Transverse colon (tissue), 4 donors: ENCODE data around the gene NKRF. TPM values are rescaled to one million over a fixed set of nuclear protein-coding genes. Genes with fewer than 3 reads are reported as not detected.

ENCODE experiments used
- DNase-seq: peaks from one replicate; pipeline ENCODE4 v3.0.0-alpha.2; 2019
- H3K27ac ChIP-seq, 4 donors: fragments of 200-600 bp; sonication (generic); 2 replicates each; pipeline ENCODE4 v1.5.1; 2016 to 2018; ENCODE audit warnings: inconsistent platforms in 4 of 4
- H3K27me3 ChIP-seq: fragments of 200-600 bp; sonication (generic); 2 replicates; pipeline ENCODE4 v1.5.1; 2017; ENCODE audit warnings: inconsistent platforms
- H3K36me3 ChIP-seq, 4 donors: fragments of 200-600 bp; sonication (generic); 2 replicates each; pipeline ENCODE4 v1.5.1; 2017 to 2019; ENCODE audit warnings: inconsistent platforms in 4 of 4
- H3K4me1 ChIP-seq, 4 donors: fragments of 200-600 bp; sonication (generic); 2 replicates each; pipeline ENCODE4 v1.5.1; 2017 to 2020; ENCODE audit warnings: inconsistent platforms in 4 of 4
- H3K4me3 ChIP-seq, 4 donors: fragments of 200-600 bp; sonication (generic); 1 replicate in 1 of 4; 2 replicates in 3 of 4; pipeline versions ENCODE4 v1.5.1 to v1.6.1; 2017 to 2019; ENCODE audit warnings: inconsistent platforms in 4 of 4
- H3K9me3 ChIP-seq, 2 donors: fragments of 200-600 bp; sonication (generic); 2 replicates each; pipeline ENCODE4 v1.5.1; 2017 to 2019; ENCODE audit warnings: inconsistent platforms in 2 of 2
- EP300 ChIP-seq: sonication (generic); formaldehyde crosslinking; IDR thresholded peaks from one replicate; pipeline ENCODE4 v1.6.1; 2017; ENCODE audit warnings: antibody characterized with exemption, low read depth
- POLR2A ChIP-seq: fragments of 450-650 bp; IDR thresholded peaks from one replicate; pipeline ENCODE4 v1.6.1; 2016; ENCODE audit warnings: antibody characterized with exemption, mild to moderate bottlenecking, moderate library complexity
- POLR2AphosphoS5 ChIP-seq, 3 donors: sonication (generic); formaldehyde crosslinking; IDR thresholded peaks; one replicate each; pipeline ENCODE4 v1.6.1; 2016; ENCODE audit warnings: antibody characterized with exemption in 3 of 3
- WGBS, 2 donors: methylation state at CpG; one replicate each; pipeline ENCODE4 v1.1.5; 2018; ENCODE audit warnings: low coverage in 1 of 2; 5-methylcytosine and 5-hydroxymethylcytosine counted together
- in situ Hi-C, 4 donors: fragments of 200-750 bp; cut with MboI; loops; one replicate each; pipeline versions ENCODE4 v1.15.0 to v1.15.1; 2017; ENCODE audit warnings: low sequenced_read_pairs in 3 of 4, low pct_ligation_motif_present in 1 of 4, low pct_unique_long_range_greater_than_20kb in 1 of 4
- intact Hi-C: fragments of 100-400 bp; cut with DNase I; formaldehyde crosslinking; loops from one replicate; pipeline ENCODE4 v1.15.1; 2023; ENCODE audit warnings: low total_unique reads
- total RNA-seq, 4 donors: library from RNA; depleted of rRNA; stranded (reverse); fragments of >200 nt; gene quantifications; one replicate each; pipeline ENCODE4 v1.1.0, GENCODE V29; 2016
- TF ChIP-seq, protein P1 (sequence below), 5 experiments: fragments of 200-600 bp in 3 of 5; fragments of 450-650 bp in 2 of 5; sonication (generic) in 3 of 5; IDR thresholded peaks; 1 replicate in 2 of 5; 2 replicates in 3 of 5; pipeline ENCODE4 v1.5.1; 2016 to 2017; ENCODE audit warnings: antibody characterized with exemption in 5 of 5, inconsistent platforms in 3 of 5, mild to moderate bottlenecking in 2 of 5, moderate library complexity in 1 of 5

The NKRF gene
- total RNA-seq, 4 donors from 2014 or later: 1.5 to 6.8 (median 3.3) TPM

DNA sequence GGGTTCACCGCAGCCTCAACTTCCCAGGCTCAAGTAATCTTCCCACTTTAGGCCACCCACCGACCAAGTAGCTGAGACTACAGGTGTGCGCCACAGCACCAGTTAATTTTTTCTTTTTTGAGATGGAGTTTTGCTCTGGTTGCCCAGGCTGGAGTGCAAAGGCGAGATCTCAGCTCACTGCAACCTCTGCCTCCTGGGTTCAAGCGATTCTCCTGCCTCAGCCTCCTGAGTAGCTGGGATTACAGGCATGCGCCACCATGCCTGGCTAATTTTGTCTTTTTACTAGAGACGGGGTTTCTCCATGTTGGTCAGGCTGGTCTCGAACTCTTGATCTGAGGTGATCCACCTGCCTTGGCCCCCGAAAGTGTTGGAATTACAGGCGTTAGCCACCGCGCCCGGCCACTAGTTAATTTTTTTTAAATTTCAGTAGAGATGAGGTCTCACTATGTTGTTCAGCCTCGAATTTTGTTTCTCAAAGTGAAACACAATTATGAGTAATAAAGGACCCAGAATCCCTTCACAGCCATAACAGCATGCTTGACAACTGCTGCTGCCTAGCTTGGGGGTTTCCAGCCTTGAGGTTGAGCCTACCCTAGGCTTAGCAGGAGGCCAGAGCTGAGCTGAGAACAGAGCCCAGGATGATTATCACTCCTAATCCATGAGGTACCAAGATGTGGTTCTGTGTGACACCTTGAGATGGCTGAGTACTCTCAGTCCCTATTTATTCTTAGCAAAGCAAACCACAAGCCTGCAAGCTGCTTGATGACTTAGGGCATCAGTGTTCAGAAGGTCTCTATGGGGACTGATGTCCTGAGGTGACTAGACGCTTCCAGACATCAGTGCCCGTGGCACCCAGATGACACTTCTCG, 41.6 kb upstream of the NKRF start:
- WGBS, 2 donors: 75% methylated on average over 17 of the region's 17 CpGs; no CpG with 5 or more reads in 1 of the 2 donors
- DNase-seq: no peak
- H3K4me1 ChIP-seq: no peaks in the 10 kb centered on the region
- H3K4me3 ChIP-seq: no peak overlapping the region
- peak overlapping the region in 1 of 4 donors; percentile 30 for H3K27ac ChIP-seq
- no peaks in the 10 kb centered on the region for H3K36me3 ChIP-seq
- H3K9me3 ChIP-seq: no peaks in the 10 kb centered on the region
- intact Hi-C loops: no loop called here
- TF ChIP-seq, protein P1, sequence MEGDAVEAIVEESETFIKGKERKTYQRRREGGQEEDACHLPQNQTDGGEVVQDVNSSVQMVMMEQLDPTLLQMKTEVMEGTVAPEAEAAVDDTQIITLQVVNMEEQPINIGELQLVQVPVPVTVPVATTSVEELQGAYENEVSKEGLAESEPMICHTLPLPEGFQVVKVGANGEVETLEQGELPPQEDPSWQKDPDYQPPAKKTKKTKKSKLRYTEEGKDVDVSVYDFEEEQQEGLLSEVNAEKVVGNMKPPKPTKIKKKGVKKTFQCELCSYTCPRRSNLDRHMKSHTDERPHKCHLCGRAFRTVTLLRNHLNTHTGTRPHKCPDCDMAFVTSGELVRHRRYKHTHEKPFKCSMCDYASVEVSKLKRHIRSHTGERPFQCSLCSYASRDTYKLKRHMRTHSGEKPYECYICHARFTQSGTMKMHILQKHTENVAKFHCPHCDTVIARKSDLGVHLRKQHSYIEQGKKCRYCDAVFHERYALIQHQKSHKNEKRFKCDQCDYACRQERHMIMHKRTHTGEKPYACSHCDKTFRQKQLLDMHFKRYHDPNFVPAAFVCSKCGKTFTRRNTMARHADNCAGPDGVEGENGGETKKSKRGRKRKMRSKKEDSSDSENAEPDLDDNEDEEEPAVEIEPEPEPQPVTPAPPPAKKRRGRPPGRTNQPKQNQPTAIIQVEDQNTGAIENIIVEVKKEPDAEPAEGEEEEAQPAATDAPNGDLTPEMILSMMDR (IDR thresholded peaks at IDR 0.05): no peak
- TF ChIP-seq EP300 (no peak), POLR2A (no peak), POLR2AphosphoS5 (IDR thresholded peaks at IDR 0.05) (no peak)
- no peaks in the 10 kb centered on the region for H3K27me3 ChIP-seq
- in situ Hi-C loops: no loop called here

DNA sequence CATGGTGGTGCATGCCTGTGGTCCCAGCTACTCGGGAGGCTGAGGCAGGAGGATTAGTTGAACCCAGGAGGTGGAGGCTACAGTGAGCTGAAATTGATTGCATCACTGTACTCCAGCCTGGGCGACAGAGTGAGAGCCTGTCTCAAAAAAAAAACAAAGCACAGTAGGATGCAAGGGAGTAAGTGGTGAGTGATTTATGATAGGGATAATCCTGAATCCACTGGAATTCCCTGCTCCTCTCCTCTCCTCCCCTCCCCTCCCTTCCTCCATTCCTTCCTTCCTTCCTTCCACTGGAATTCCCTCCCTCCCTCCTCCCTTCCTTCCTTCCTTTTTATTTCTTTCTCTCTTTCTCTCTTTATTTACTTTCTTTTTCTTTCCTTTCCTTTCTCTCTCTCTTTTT, 40.9 kb upstream of the NKRF start:
- TF ChIP-seq, protein P1 (IDR thresholded peaks at IDR 0.05): no peak
- no peak for TF ChIP-seq POLR2A
- no peak for TF ChIP-seq POLR2AphosphoS5 (IDR thresholded peaks at IDR 0.05)
- no peak for TF ChIP-seq EP300
- 47% methylated on average over 2 of the region's 2 CpGs; no CpG with 5 or more reads in 1 of the 2 donors for WGBS, 2 donors
- in situ Hi-C loops: no loop called here

DNA sequence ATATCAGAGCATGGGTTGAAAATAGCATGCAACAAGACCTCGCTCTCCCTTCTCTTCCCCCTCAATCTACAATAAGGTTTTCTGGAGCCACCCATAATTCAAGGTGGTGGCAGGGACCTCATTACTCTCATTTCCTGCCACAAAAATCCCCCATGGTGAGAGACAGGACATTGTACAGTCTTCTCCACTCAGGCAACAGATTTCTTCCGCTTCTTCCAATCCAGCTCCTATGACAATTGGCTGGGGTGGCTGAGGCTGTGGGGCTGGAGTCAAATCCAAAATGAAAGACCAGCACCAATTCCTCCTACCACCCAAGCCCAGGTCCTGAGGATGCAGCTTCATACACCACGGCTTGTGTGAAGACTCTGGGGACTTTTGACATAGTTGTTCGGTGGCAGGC, 40.3 kb upstream of the NKRF start:
- intact Hi-C loops (no loop called here), in situ Hi-C loops (no loop called here)
- DNase-seq: no peak
- Histone ChIP-seq H3K4me1 (no peaks in the 10 kb centered on the region), H3K27ac (no peak overlapping the region), H3K36me3 (no peaks in the 10 kb centered on the region), H3K27me3 (no peaks in the 10 kb centered on the region), H3K9me3 (no peaks in the 10 kb centered on the region), H3K4me3 (no peak overlapping the region)
- TF ChIP-seq, protein P1 (IDR thresholded peaks at IDR 0.05): no peak
- TF ChIP-seq EP300 (no peak), POLR2AphosphoS5 (IDR thresholded peaks at IDR 0.05) (no peak), POLR2A (no peak)
- 79% methylated on average over 4 of the region's 4 CpGs; no CpG with 5 or more reads in 1 of the 2 donors for WGBS, 2 donors

More for the DNA sequence above, 40.9 kb upstream of the NKRF start:
- Histone ChIP-seq H3K9me3 (no peaks in the 10 kb centered on the region), H3K4me1 (no peaks in the 10 kb centered on the region), H3K36me3 (no peaks in the 10 kb centered on the region), H3K27me3 (no peaks in the 10 kb centered on the region), H3K27ac (no peak overlapping the region), H3K4me3 (no peak overlapping the region)
- intact Hi-C loops: no loop called here
- no peak for DNase-seq

DNA sequence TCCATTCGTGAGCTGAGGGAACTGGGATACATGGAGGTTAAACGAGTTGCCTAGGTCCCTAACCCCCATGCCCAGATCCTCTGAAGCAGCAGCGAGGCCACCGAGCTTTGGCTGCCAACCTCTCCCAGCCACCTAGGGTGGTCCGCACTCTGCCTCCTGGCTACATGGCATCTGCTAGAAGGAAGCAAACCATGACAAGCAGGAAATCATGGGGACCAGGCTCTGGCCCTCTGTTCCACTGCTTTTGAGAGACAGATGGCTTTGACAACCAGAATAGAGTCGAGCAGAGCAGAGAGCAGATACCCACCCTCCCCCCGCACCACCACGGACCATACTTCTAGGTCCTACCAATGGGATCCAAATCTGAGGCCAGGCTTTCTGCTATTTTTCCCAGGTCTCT, 37.5 kb upstream of the NKRF start:
- H3K27me3 ChIP-seq: no peaks in the 10 kb centered on the region
- H3K4me1 ChIP-seq: no peaks in the 10 kb centered on the region
- intact Hi-C loops (no loop called here), in situ Hi-C loops (no loop called here)
- 86% methylated on average over 8 of the region's 8 CpGs; no CpG with 5 or more reads in 1 of the 2 donors for WGBS, 2 donors
- no peaks in the 10 kb centered on the region for H3K9me3 ChIP-seq
- no peak for TF ChIP-seq POLR2AphosphoS5 (IDR thresholded peaks at IDR 0.05)
- TF ChIP-seq POLR2A: no peak
- TF ChIP-seq, protein P1 (IDR thresholded peaks at IDR 0.05): no peak
- no peak for TF ChIP-seq EP300
- no peak overlapping the region for H3K27ac ChIP-seq
- H3K36me3 ChIP-seq: no peaks in the 10 kb centered on the region
- no peak for DNase-seq
- no peak overlapping the region for H3K4me3 ChIP-seq
